ENCODE data around the gene ZNF454. TPM values are rescaled to one million over a fixed set of nuclear protein-coding genes. Genes with fewer than 3 reads are reported as not detected.

Gene ZNF454
- total RNA-seq, 2 experiments from 2014 or later = not detected

DNA sequence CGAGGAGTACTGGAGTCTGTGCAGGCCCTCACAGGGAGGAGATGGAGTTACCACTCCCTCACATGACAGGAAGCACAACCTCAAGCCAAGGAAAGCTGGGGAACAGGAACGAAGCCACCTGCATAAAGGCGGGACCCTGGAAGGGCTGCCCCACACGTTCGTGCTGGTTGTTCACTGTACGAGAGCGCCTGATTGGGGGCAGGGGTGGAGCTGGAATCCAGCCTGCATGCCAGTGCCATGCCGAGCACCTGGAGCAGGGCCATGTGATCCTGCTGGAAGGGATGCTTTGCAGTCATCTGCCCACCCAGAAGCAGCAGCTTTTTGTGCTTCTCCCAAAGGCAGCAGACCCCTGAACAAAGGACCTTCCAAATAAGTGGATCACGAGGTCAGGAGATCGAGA lies 42.7 kb downstream of the ZNF454 start:
- ATAC-seq (no peak), DNase-seq (no peak)
- no peaks in the 10 kb centered on the region for H3K4me1 Mint-ChIP-seq (ENCODE audit: low read depth)
- ChIA-PET POLR2A (no interaction called here), CTCF (no interaction called here)
- intact Hi-C loops (cut with micrococcal nuclease) = no loop called here
- no peak overlapping the region for H3K27ac Mint-ChIP-seq
- no peaks in the 10 kb centered on the region for H3K27me3 Mint-ChIP-seq
- TF ChIP-seq, protein P1, sequence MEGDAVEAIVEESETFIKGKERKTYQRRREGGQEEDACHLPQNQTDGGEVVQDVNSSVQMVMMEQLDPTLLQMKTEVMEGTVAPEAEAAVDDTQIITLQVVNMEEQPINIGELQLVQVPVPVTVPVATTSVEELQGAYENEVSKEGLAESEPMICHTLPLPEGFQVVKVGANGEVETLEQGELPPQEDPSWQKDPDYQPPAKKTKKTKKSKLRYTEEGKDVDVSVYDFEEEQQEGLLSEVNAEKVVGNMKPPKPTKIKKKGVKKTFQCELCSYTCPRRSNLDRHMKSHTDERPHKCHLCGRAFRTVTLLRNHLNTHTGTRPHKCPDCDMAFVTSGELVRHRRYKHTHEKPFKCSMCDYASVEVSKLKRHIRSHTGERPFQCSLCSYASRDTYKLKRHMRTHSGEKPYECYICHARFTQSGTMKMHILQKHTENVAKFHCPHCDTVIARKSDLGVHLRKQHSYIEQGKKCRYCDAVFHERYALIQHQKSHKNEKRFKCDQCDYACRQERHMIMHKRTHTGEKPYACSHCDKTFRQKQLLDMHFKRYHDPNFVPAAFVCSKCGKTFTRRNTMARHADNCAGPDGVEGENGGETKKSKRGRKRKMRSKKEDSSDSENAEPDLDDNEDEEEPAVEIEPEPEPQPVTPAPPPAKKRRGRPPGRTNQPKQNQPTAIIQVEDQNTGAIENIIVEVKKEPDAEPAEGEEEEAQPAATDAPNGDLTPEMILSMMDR (IDR thresholded peaks at IDR 0.05) = no peak
- H3K36me3 Mint-ChIP-seq (ENCODE audit: low read depth) = peaks cover 4% of the 10 kb centered on the region
- H3K4me3 Mint-ChIP-seq = no peak overlapping the region
- peaks cover 18% of the 10 kb centered on the region for H3K9me3 Mint-ChIP-seq

DNA sequence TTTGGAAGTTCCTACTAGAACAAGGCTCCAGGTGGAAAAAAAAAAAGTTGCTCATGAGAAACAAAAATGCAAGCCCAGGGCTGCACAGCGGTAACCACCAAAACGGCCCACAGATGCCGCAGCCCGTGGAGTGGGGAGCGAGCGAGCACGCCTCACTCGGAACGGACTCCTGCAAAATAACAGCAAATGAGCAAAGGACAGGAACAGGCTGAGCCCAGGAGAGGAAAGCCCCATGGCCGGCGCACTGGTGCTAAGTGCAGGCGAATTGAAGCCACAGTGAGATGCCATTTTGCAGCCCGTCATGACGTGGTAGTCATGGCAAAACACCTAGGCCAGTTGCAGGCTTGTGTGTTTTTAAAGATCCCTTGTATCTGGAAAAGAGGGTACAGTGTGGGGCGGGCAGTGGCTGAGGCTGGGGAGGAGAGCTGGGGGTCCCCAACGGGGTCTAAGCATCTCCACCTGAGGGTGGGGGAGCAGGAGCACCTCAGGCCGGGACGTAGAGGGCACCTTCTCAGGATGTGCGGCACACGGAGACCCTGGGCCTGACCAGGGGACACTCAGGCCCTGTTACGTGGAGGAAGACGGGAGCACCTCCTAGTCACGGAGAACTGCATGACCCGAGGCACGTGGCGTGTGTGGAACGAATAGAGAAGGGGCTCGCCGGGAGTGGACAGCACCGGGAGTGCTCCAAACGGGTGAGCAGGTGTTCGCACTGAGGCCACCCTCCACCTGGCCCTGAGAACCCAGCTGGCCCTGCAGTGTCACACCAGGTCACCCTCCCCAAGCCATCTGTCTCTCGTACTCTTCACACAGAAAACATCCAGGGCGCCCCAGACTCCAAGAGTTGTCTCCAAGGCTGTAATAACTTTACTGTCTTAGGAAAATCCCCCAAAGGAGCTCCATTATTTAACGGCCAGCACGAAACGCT lies 43.4 kb downstream of the ZNF454 start:
- Mint-ChIP-seq H3K4me3 (no peak overlapping the region), H3K27ac (no peak overlapping the region), H3K4me1 (ENCODE audit: low read depth) (no peaks in the 10 kb centered on the region), H3K36me3 (ENCODE audit: low read depth) (peaks cover 4% of the 10 kb centered on the region), H3K9me3 (peaks cover 18% of the 10 kb centered on the region), H3K27me3 (no peaks in the 10 kb centered on the region)
- TF ChIP-seq, protein P1 (IDR thresholded peaks at IDR 0.05) = no peak
- ATAC-seq = no peak
- no peak for DNase-seq
- ChIA-PET POLR2A (no interaction called here), CTCF (no interaction called here)
- intact Hi-C loops (cut with micrococcal nuclease) = no loop called here

DNA sequence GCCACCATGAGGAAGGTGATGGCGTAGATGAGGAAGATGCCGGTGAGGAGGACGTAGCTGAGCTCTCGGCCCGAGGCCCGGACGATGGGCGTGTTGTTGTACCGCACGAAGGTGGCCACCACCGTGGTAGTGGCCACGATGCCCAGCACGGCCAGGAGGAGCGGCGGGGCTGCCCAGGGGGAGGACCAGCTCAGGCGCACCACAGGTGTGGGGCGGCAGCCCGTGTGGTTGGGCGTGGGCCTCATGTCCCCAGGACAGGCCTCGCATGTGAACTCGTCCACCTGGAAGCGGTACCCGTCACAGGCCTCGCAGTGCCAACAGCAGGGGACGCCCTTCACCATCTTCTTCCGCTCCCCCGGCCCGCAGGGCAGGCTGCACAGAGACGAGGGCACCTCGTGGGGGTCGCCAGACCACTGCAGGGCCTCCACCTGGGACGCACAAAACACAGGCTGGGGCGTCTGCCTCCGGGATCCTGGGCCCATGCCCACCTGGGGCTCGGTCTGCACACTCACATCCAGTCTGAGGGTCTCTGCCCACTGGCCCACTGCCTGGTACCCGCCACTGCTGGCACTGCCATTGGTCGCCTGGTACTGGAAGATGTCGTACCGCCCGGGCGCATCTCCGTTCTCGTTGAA lies 45.4 kb downstream of the ZNF454 start:
- no peak for DNase-seq
- POLR2A ChIA-PET = no interaction called here

DNA sequence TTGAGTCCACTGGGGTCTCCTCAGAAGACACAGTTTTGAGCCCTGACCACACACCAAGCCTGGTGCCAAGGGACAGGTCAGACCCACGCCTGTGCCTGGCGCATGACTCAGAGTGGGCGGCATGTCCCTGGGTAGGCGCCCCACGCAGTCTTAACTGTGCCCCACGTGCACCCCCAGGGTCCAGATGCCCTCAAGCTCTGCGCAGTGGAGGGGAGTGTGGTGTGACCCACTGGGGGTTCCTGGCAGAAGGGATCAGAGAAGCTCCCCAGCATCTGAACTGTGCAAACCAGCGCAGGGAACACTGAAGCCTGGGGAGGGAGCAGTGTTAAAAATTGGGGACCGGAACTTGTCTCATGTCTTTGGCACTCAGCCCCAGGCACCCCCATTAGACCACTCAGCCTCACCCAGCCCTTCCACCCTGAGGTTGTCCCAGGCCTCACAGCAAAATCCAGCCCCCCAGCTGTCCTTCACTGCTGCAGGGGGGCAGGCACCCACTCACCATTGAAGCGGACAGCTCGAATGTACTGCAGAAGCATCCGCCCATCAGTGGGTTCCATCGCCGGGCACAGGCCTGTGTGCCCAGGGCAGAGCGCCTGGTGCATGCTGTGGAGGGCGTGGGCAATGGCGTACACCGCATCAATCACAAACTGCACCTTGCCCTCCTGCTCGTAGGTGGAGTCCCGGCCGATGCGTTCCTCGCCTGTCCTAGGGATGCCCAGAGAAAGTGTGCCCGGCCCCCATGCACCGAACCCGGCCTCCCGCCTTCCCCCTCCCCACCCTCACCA lies 47.6 kb downstream of the ZNF454 start:
- H3K4me3 Mint-ChIP-seq = no peak overlapping the region
- no peaks in the 10 kb centered on the region for H3K36me3 Mint-ChIP-seq (ENCODE audit: low read depth)
- ATAC-seq (no peak), DNase-seq (no peak)
- TF ChIP-seq, protein P1 (IDR thresholded peaks at IDR 0.05) = no peak
- peaks cover 14% of the 10 kb centered on the region for H3K27me3 Mint-ChIP-seq
- no peaks in the 10 kb centered on the region for H3K4me1 Mint-ChIP-seq (ENCODE audit: low read depth)
- no peak overlapping the region for H3K27ac Mint-ChIP-seq
- ChIA-PET POLR2A (no interaction called here), CTCF (no interaction called here)
- intact Hi-C loops (cut with micrococcal nuclease) = no loop called here
- peaks cover 11% of the 10 kb centered on the region for H3K9me3 Mint-ChIP-seq

More for the DNA sequence above, 45.4 kb downstream of the ZNF454 start:
- H3K4me3 Mint-ChIP-seq = no peak overlapping the region
- CTCF ChIA-PET = no interaction called here
- TF ChIP-seq, protein P1 (IDR thresholded peaks at IDR 0.05) = no peak
- no peak for ATAC-seq
- no peaks in the 10 kb centered on the region for H3K36me3 Mint-ChIP-seq (ENCODE audit: low read depth)
- peaks cover 13% of the 10 kb centered on the region for H3K9me3 Mint-ChIP-seq
- no peaks in the 10 kb centered on the region for H3K4me1 Mint-ChIP-seq (ENCODE audit: low read depth)
- no peak overlapping the region for H3K27ac Mint-ChIP-seq
- intact Hi-C loops (cut with micrococcal nuclease) = no loop called here
- H3K27me3 Mint-ChIP-seq = no peaks in the 10 kb centered on the region

Data from activated CD8-positive, alpha-beta T cell treated with anti-CD3 and anti-CD28 coated beads for 36 hours (primary cell).